ENCODE data around the gene MYCBP.
"Not testable (repeated sequence)": the region's sequence is repeated elsewhere in the genome, so short reads cannot be mapped to it uniquely, and the experiment has no call there.

Gene MYCBP, protein sequence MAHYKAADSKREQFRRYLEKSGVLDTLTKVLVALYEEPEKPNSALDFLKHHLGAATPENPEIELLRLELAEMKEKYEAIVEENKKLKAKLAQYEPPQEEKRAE

GRCh38 chr1:38873027-38873969 is at the start of gene MYCBP:
MYCBP (minus strand) TSS chr1:38873348; CDS start chr1:38873305, 43 bp downstream.
- peak; percentile 96 for DNase-seq (ENCODE audit: low spot score)

- DNase-seq (ENCODE audit: low spot score) = no peak
Measured at GRCh38 chr1:38919130-38919529, 46.0 kb upstream of the MYCBP start.

- no peak for DNase-seq (ENCODE audit: low spot score)
Measured at GRCh38 chr1:38918568-38918967, 45.4 kb upstream of the MYCBP start.

- no peak for DNase-seq (ENCODE audit: low spot score)
Measured at GRCh38 chr1:38917772-38918171, 44.6 kb upstream of the MYCBP start.

DNA sequence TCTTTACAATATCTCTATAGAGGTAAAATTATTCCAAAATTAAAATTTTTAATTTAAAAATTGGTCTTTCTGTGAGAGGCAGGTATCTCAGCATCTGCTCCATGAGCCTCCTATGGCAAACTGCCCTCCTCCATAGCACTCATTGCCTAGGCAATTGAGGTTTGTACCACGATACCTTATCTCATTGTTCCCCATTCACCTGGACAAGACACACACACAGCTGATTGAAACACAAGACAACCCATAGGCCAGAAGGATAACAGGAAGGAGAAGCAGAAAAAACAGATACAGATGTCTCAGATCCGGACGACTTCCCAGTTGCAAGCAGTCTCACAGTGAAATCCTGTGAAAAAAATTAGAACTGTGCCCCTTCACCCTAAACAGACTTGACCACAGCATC is 44.2 kb upstream of the MYCBP start:
- DNase-seq (ENCODE audit: low spot score) = no peak

DNA sequence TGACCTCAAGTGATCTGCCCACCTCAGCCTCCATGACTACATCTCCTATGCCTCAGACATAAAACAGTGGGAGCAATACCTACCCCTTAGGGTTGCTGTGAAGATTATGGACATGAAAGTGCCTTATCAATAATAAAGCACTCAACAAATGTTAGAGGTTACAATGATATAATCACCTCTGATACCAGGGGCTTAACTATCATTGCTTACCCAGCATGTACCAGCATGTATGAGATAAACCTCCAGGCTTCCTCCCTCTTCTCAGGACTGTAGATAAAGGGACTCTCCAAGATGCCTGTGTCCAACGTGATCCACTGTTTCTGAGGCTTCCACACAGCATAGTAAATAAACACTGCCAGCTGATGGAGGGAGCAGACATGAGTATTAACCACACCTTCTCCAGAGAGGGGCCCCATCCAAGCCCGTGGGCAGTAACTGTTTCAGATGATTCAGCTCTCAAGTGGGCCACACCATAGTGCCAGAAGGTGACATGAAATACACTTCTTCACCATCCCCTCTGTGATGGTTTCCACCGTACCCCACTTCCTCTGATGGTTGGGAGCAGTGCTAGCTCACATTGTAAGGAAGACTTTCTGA is 42.3 kb upstream of the MYCBP start:
- DNase-seq (ENCODE audit: low spot score) = no peak

- DNase-seq (ENCODE audit: low spot score) = not testable (repeated sequence)
Measured at GRCh38 chr1:38914908-38915307, 41.8 kb upstream of the MYCBP start.

DNA sequence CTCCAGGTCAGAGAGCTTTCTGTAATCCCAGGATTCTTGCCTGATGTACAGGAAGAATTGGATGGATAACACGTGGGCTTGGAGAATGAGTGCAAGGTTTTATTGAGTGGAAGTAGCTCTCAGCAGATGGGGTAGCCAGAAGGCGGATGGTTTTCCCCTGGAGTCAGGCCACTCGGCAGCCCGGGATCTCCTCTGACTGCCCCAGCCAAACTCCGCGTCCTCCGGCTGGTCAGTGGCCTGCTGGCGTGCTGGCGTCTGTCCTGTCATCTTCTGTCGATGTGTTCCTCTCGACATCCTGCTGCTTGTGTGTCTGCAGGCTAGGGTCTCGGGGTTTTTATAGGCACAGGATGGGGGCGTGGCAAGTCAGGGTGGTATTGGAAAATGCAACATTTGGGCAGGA is 35.7 kb upstream of the MYCBP start:
- no peak for DNase-seq (ENCODE audit: low spot score)

DNA sequence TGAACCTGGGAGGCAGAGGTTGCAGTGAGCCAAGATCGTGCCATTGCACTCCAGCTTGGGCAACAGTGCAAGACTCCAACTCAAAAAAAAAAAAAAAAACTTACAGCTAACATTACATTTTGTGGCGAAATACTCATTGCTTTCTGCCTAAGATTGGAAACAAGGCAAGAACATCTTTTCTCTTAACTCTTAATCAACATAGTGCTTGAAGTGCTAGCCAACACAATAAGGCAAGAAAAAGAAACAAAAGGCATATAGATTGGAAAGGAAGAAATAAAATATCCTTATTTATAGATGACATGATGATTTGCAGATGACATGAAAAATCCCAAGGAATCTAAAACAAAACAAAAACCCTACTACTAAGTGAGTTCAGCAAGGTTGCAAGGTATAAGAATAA is 32.8 kb upstream of the MYCBP start:
- DNase-seq (ENCODE audit: low spot score) = no peak

GRCh38 chr1:38899560-38899959 is 26.4 kb upstream of the MYCBP start:
- no peak for DNase-seq (ENCODE audit: low spot score)

GRCh38 chr1:38898653-38899230 is 25.6 kb upstream of the MYCBP start:
- DNase-seq (ENCODE audit: low spot score) = peak; percentile 30

DNA sequence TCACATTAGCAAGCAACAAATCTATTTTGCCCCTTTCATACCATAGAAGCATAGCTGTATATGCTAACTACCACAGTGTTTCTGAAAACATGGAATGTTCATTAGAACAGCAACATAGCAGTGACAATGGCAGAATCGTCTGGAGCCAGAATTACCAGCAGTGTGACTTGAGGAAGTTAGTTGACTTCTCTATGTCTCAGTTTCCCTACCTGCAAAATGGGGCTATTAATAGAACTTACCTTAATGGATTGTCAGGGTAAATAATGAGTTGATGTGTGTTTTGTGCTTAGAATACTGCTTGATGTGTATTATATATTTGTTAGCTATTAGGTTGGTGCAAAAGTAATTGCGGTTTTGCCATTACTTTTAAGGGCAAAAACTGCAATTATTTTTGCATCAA is 23.0 kb upstream of the MYCBP start:
- DNase-seq (ENCODE audit: low spot score) = no peak

DNA sequence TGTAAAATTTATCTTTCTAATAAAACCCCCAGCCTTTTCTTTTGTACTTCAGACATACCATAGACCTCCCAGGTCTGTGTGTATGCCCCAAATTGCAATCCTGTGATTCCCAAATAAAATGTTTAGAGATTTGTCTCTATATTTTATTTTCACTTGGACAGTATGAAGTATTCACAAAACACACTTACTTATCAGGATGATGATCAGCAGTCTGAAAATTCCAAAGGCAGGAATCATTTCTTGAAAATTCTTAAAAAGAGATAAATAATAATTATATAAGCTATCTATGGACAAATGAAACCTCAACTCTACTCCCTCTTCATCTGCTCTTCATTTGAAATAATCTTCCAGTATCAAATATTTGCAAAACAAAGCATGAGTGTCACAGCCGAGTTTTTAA is 19.8 kb upstream of the MYCBP start:
- no peak for DNase-seq (ENCODE audit: low spot score)

DNA sequence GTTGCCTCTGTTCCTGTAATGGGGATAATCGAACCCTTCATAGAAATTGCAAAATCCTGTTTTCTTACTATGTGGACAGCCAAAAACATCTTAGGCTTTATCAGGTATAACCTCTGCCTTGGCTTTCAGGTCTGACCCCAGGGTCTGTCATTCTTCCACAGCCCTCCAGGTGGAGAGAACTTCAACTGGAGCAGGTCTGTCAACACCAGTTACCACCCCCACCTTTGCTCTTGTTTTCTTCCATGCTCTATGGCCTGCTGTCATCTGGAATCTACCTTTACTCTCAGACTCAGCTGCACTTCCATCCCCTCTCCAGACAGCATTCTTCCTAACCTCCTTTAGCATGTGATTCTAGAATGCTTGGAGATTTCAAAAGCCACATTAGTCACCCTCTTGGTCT is 18.6 kb upstream of the MYCBP start:
- DNase-seq (ENCODE audit: low spot score) = no peak

DNA sequence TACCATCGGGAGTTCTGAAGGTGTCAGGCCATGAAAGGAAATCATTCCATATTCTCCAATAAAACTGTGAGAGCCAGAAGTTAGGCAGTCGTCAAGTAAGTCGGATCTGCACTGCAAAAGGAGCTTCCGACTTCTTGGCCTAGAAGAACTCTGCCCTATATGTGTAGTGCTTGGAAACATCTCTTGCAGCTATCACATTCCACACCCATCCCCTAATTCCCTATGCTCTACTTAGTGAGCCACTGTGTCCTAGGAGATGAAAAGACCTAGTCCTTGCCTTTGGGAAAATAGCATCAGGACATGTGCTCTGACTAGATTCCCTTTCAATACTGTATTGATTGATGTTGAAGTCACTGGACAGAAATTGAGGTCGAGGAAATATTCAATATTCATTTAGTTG is 16.4 kb upstream of the MYCBP start:
- DNase-seq (ENCODE audit: low spot score) = no peak

GRCh38 chr1:38888423-38889333 is 15.5 kb upstream of the MYCBP start:
- DNase-seq (ENCODE audit: low spot score) = no peak

DNA sequence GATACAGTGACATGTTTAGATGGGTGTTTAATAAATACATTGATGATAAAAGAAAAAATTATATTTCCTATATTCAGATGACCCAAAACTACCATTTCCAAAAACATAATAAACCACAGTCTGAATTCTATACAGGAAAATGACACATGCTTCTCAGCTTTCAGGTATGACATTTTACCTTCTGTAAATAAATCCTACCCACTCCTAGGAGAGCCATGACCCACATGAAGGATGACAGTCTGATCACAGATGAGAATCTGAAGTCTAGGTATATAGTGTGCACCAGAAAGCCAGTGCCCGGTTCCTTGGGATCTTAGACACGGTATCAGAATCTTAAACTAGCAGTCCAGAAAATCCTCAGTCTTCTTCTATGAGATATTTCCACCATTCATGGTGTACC is 11.9 kb upstream of the MYCBP start:
- DNase-seq (ENCODE audit: low spot score) = no peak

GRCh38 chr1:38881487-38881886 is 8.3 kb upstream of the MYCBP start, which contains the start of gene GJA9:
GJA9 (minus strand) TSS chr1:38881587; CDS start chr1:38876098, 5,489 bp downstream.
- no peak for DNase-seq (ENCODE audit: low spot score)

DNA sequence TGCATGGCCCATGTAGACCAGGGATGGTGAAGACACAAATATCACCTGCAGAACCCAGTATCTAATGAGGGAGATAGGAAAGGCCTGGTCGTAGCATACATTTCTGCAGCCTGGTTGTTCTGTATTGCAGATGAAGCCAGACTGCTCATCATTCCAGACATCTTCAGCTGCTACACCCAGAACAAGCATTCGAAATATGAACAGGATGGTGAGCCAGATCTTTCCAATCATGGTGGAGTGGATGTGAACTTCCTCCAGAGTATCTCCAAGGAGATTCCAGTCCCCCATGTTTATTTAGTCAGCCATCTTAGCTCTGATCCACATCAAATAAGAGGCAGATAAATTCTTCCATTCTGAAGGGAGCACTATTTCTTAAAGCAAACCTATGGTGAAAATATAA is 2.7 kb upstream of the MYCBP start:
- no peak for DNase-seq (ENCODE audit: low spot score)

GRCh38 chr1:38872401-38873026 is 634 bp downstream of the MYCBP start:
- DNase-seq (ENCODE audit: low spot score) = peak; percentile 45

DNA sequence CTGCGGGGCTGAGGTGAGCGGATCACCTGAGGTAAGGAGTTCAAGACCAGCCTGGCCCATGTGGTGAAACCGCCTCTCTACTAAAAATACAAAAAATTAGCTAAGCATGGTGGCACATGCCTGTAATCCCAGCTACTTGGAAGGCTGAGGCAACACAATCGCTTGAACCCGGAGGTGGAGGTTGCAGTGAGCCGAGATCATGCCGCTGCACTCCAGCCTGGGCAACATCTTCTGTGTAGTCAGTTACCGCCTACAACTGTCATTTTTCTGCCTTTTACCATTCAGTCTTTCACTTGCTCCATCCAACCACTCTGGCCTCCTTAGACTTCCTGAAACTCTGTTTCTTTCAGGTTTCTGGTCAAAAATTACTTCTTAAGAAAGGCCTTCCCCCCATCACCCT is 2.2 kb downstream of the MYCBP start:
- DNase-seq (ENCODE audit: low spot score) = no peak
